PFSK-1 (cell line): ENCODE results near the gene CKMT2.

Experiments
- FOXP2 ChIP-seq: optimal IDR thresholded peaks from 2 replicates; pipeline ENCODE3; 2011; ENCODE audit warnings: borderline replicate concordance, control low read depth, inconsistent platforms; ENCODE audit not compliant: insufficient read depth; ENCODE audit errors: extremely low read length, extremely low read depth
- POLR2AphosphoS5 ChIP-seq: IDR thresholded peaks from 2 replicates; pipeline ENCODE4 v1.6.1; 2012; ENCODE audit warnings: low read depth, mild to moderate bottlenecking, control low read depth, low read length, moderate library complexity
- REST ChIP-seq, 2 experiments: IDR thresholded peaks; 2 replicates each; pipeline versions ENCODE4 v1.6.1 to v1.8.0; 2011 to 2012; ENCODE audit warnings: low read depth in 2 of 2, low read length in 2 of 2, control low read depth in 1 of 2, inconsistent platforms in 1 of 2, mild to moderate bottlenecking in 1 of 2, moderate library complexity in 1 of 2; ENCODE audit not compliant: insufficient read depth in 1 of 2
- SIN3A ChIP-seq: IDR thresholded peaks from 2 replicates; pipeline ENCODE4 v1.6.1; 2012; ENCODE audit warnings: mild to moderate bottlenecking, low read length, moderate library complexity, borderline replicate concordance; ENCODE audit not compliant: insufficient read depth
- TAF1 ChIP-seq: IDR thresholded peaks from 2 replicates; pipeline ENCODE4 v1.6.1; 2012; ENCODE audit warnings: low read length, control low read depth, borderline replicate concordance; ENCODE audit not compliant: insufficient read depth

GRCh38 chr5:81189875-81190498 lies 43.1 kb upstream of the CKMT2 start:
- TF ChIP-seq TAF1 (no peak), POLR2AphosphoS5 (no peak), REST (IDR thresholded peaks at IDR 0.05; ENCODE audit: insufficient read depth in 1 of 2, low read depth in 2 of 2, low read length in 2 of 2) (no peak), SIN3A (no peak), FOXP2 (no peak)
